KMS-11 (cell line): ENCODE results near the gene TMEM51.

ENCODE experiments used
- H2AFZ ChIP-seq: fragments of 200-600 bp; sonication (generic); 2 replicates; pipeline ENCODE4 v1.6.1; 2016; ENCODE audit warnings: antibody characterized with exemption, mixed run types, low read depth
- H3K27ac ChIP-seq: fragments of 200-600 bp; sonication (generic); 2 replicates; pipeline ENCODE4 v1.6.1; 2016; ENCODE audit warnings: mild to moderate bottlenecking, mixed run types
- H3K27me3 ChIP-seq: fragments of 200-600 bp; sonication (generic); 2 replicates; pipeline ENCODE4 v1.6.1; 2017; ENCODE audit warnings: mild to moderate bottlenecking, low read depth, mixed run types, moderate library complexity; ENCODE audit not compliant: insufficient read depth
- H3K36me3 ChIP-seq: fragments of 200-600 bp; sonication (generic); 2 replicates; pipeline ENCODE4 v1.6.1; 2017; ENCODE audit warnings: mild to moderate bottlenecking, mixed run types; ENCODE audit not compliant: insufficient read depth
- H3K4me1 ChIP-seq: fragments of 200-600 bp; sonication (generic); 2 replicates; pipeline ENCODE4 v1.6.1; 2016; ENCODE audit warnings: mild to moderate bottlenecking, low read depth, mixed run types; ENCODE audit not compliant: poor library complexity, severe bottlenecking
- H3K4me2 ChIP-seq: fragments of 200-600 bp; sonication (generic); 2 replicates; pipeline ENCODE4 v1.7.0; 2016; ENCODE audit warnings: mild to moderate bottlenecking, mixed run types
- H3K4me3 ChIP-seq: fragments of 200-600 bp; sonication (generic); IDR thresholded peaks from 2 replicates; pipeline ENCODE4 v1.6.1; 2017; ENCODE audit warnings: low read depth, low read length, mixed read lengths; ENCODE audit not compliant: insufficient read depth
- H3K79me2 ChIP-seq: fragments of 200-600 bp; sonication (generic); 2 replicates; pipeline ENCODE4 v1.6.1; 2016; ENCODE audit warnings: low read depth, mixed run types; ENCODE audit not compliant: insufficient read depth
- H3K9ac ChIP-seq: fragments of 200-600 bp; sonication (generic); 2 replicates; pipeline ENCODE4 v1.6.1; 2016; ENCODE audit warnings: mild to moderate bottlenecking, mixed run types
- H4K20me1 ChIP-seq: fragments of 200-600 bp; sonication (generic); 2 replicates; pipeline ENCODE4 v1.6.1; 2016; ENCODE audit warnings: mild to moderate bottlenecking, mixed run types; ENCODE audit not compliant: insufficient read depth
- TF ChIP-seq, protein P1 (sequence below): fragments of 200-600 bp; sonication (generic); conservative IDR thresholded peaks from 2 replicates; pipeline ENCODE4 v1.6.1; 2017; ENCODE audit warnings: low read depth, mild to moderate bottlenecking, antibody characterized with exemption, low read length, moderate library complexity, mixed read lengths

The TMEM51 gene

DNA sequence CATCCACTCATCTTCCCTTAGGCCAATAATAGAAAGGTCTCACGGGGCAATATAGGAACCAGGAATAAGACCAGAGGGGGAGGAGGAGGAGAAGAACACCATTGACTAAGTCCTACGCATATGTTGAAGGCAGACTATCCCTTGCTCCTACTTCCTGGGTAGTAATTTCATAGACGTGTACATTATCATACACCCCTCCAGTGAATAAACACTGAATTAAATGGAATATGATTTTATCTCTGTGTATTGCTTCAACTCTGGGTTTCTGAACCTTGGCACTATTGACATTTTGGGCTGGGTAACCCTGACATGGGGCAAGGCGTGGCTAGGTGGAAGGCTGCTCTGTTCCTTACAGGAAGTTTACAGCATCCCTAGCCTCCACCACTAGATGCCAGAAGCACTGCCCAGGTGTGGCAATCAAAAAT is 76.2 kb downstream of the TMEM51 start:
- Histone ChIP-seq H2AFZ (no peak overlapping the region), H3K79me2 (no peaks in the 10 kb centered on the region), H4K20me1 (no peaks in the 10 kb centered on the region), H3K4me3 (no peak overlapping the region), H3K4me2 (no peak overlapping the region), H3K36me3 (no peaks in the 10 kb centered on the region), H3K4me1 (peaks cover 21% of the 10 kb centered on the region), H3K9ac (no peak overlapping the region), H3K27me3 (no peaks in the 10 kb centered on the region), H3K27ac (no peak overlapping the region)
- TF ChIP-seq, protein P1, sequence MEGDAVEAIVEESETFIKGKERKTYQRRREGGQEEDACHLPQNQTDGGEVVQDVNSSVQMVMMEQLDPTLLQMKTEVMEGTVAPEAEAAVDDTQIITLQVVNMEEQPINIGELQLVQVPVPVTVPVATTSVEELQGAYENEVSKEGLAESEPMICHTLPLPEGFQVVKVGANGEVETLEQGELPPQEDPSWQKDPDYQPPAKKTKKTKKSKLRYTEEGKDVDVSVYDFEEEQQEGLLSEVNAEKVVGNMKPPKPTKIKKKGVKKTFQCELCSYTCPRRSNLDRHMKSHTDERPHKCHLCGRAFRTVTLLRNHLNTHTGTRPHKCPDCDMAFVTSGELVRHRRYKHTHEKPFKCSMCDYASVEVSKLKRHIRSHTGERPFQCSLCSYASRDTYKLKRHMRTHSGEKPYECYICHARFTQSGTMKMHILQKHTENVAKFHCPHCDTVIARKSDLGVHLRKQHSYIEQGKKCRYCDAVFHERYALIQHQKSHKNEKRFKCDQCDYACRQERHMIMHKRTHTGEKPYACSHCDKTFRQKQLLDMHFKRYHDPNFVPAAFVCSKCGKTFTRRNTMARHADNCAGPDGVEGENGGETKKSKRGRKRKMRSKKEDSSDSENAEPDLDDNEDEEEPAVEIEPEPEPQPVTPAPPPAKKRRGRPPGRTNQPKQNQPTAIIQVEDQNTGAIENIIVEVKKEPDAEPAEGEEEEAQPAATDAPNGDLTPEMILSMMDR: no peak

GRCh38 chr1:15231714-15232201 is 78.2 kb downstream of the TMEM51 start:
- Histone ChIP-seq H3K79me2 (no peaks in the 10 kb centered on the region), H3K9ac (no peak overlapping the region), H3K4me2 (peak overlapping the region; percentile 70), H3K4me3 (no peak overlapping the region), H3K27me3 (no peaks in the 10 kb centered on the region), H3K4me1 (peaks cover 21% of the 10 kb centered on the region), H2AFZ (no peak overlapping the region), H3K27ac (peak overlapping the region; percentile 50; the same call in 1 of the 2 replicates), H3K36me3 (no peaks in the 10 kb centered on the region), H4K20me1 (no peaks in the 10 kb centered on the region)
- TF ChIP-seq, protein P1: no peak

GRCh38 chr1:15233689-15234088 is 80.1 kb downstream of the TMEM51 start:
- H3K4me3 ChIP-seq: no peak overlapping the region
- no peak overlapping the region for H3K27ac ChIP-seq
- no peaks in the 10 kb centered on the region for H4K20me1 ChIP-seq
- no peak overlapping the region for H3K4me2 ChIP-seq
- no peak overlapping the region for H3K9ac ChIP-seq
- H3K4me1 ChIP-seq: peaks cover 21% of the 10 kb centered on the region
- no peaks in the 10 kb centered on the region for H3K79me2 ChIP-seq
- H2AFZ ChIP-seq: no peak overlapping the region
- H3K36me3 ChIP-seq: no peaks in the 10 kb centered on the region
- no peaks in the 10 kb centered on the region; the same call in 1 of the 2 replicates for H3K27me3 ChIP-seq
- TF ChIP-seq, protein P1: no peak

- no peak overlapping the region for H3K4me2 ChIP-seq
- H3K9ac ChIP-seq: no peak overlapping the region
- H2AFZ ChIP-seq: no peak overlapping the region
- no peak overlapping the region for H3K4me3 ChIP-seq
- TF ChIP-seq, protein P1: no peak
- no peak overlapping the region for H3K27ac ChIP-seq
- H3K27me3 ChIP-seq: no peaks in the 10 kb centered on the region; the same call in 1 of the 2 replicates
- no peaks in the 10 kb centered on the region for H4K20me1 ChIP-seq
- H3K79me2 ChIP-seq: no peaks in the 10 kb centered on the region
- peaks cover 12% of the 10 kb centered on the region for H3K4me1 ChIP-seq
- no peaks in the 10 kb centered on the region for H3K36me3 ChIP-seq
Measured at GRCh38 chr1:15236321-15236721, 82.8 kb downstream of the TMEM51 start.
